Keratinocyte (primary cell): Measurements from ENCODE around the gene SYCP1.

Source experiments
- EZH2 ChIP-seq: IDR thresholded peaks from one replicate; pipeline ENCODE4 v1.6.1; 2012; ENCODE audit warnings: inconsistent platforms, mild to moderate bottlenecking, low read length, moderate library complexity
- TF ChIP-seq, protein P1 (sequence below), 3 experiments: IDR thresholded peaks in 1 of 3; conservative IDR thresholded peaks in 1 of 3; optimal IDR thresholded peaks in 1 of 3; 2 replicates in 2 of 3; 3 replicates in 1 of 3; pipeline versions ENCODE3 to v1.5.1; 2011; ENCODE audit warnings: low read length in 3 of 3, mild to moderate bottlenecking in 3 of 3, moderate library complexity in 2 of 3, control low read depth in 1 of 3, inconsistent platforms in 1 of 3; ENCODE audit not compliant: insufficient read depth in 2 of 3; ENCODE audit errors: extremely low read depth in 1 of 3

DNA sequence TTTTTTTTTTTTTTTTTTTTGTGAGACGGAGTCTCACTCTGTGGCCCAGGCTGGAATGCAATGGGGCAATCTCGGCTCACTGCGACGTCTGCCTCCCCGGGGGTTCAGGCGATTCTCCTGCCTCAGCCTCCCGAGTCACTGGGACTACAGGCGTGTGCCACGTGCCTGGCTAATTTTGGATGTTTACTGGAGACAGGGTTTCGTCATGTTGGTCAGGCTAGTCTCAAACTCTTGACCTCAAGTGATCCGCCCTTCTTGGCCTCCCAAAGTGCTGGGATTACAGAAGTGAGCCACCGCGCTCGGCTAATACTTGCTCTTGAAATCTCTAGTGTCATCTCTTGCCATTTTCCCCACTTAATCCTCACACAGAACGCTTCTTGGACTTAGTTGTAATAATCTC is 1.1 kb upstream of the SYCP1 start:
- TF ChIP-seq, protein P1, sequence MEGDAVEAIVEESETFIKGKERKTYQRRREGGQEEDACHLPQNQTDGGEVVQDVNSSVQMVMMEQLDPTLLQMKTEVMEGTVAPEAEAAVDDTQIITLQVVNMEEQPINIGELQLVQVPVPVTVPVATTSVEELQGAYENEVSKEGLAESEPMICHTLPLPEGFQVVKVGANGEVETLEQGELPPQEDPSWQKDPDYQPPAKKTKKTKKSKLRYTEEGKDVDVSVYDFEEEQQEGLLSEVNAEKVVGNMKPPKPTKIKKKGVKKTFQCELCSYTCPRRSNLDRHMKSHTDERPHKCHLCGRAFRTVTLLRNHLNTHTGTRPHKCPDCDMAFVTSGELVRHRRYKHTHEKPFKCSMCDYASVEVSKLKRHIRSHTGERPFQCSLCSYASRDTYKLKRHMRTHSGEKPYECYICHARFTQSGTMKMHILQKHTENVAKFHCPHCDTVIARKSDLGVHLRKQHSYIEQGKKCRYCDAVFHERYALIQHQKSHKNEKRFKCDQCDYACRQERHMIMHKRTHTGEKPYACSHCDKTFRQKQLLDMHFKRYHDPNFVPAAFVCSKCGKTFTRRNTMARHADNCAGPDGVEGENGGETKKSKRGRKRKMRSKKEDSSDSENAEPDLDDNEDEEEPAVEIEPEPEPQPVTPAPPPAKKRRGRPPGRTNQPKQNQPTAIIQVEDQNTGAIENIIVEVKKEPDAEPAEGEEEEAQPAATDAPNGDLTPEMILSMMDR (optimal IDR thresholded peaks at IDR 0.05 in 1 of 3, IDR thresholded peaks at IDR 0.05 in 1 of 3, conservative IDR thresholded peaks at IDR 0.05 in 1 of 3; ENCODE audit: extremely low read depth in 1 of 3, insufficient read depth in 2 of 3, low read length in 3 of 3) = no peak
- TF ChIP-seq EZH2 = no peak
